CD4-positive, alpha-beta memory T cell (primary cell): ENCODE data around the gene DSPP. TPM values are rescaled to one million over a fixed set of nuclear protein-coding genes. Genes with fewer than 3 reads are reported as not detected.
"Not testable (repeated sequence)": the region's sequence is repeated elsewhere in the genome, so short reads cannot be mapped to it uniquely, and the experiment has no call there.

ENCODE experiments used
- CTCF ChIA-PET: fragments of 350-600 bp; sonication (Branson Sonifier 250); formaldehyde crosslinking; loops from one replicate; lab custom pipeline; 2021; ENCODE audit warnings: inconsistent platforms; ENCODE audit not compliant: partially characterized antibody; lab: Charles Lee
- POLR2A ChIA-PET: fragments of 350-600 bp; sonication (Branson Sonifier 250); formaldehyde crosslinking; loops from one replicate; lab custom pipeline; 2021; ENCODE audit not compliant: partially characterized antibody; lab: Charles Lee
- DNase-seq, 5 donors: peaks; one replicate each; pipeline versions ENCODE4 v3.0.0 to v3.0.0-alpha.2; 2020 to 2022; ENCODE audit warnings: mixed read lengths in 1 of 5
- H3K27ac ChIP-seq: one replicate; pipeline ENCODE4 v1.7.0; 2013; ENCODE audit warnings: low read depth, low read length
- H3K27me3 ChIP-seq: 2 replicates; pipeline ENCODE4 v1.7.0; 2013; ENCODE audit warnings: mild to moderate bottlenecking, low read length, moderate library complexity; ENCODE audit not compliant: insufficient read depth
- H3K36me3 ChIP-seq: 2 replicates; pipeline ENCODE4 v1.7.0; 2013; ENCODE audit warnings: mild to moderate bottlenecking, low read length, moderate library complexity; ENCODE audit not compliant: insufficient read depth
- H3K4me1 ChIP-seq: 2 replicates; pipeline ENCODE4 v1.7.0; 2013; ENCODE audit warnings: mild to moderate bottlenecking, low read length, moderate library complexity; ENCODE audit not compliant: insufficient read depth
- H3K4me3 ChIP-seq, 2 donors: one replicate each; pipeline ENCODE4 v1.7.0; 2013; ENCODE audit warnings: low read length in 2 of 2, mild to moderate bottlenecking in 1 of 2
- H3K9me3 ChIP-seq, 2 donors: one replicate each; pipeline ENCODE4 v1.7.0; 2013; ENCODE audit warnings: low read length in 2 of 2, control low read depth in 1 of 2; ENCODE audit not compliant: control insufficient read depth in 1 of 2
- H3K27ac Mint-ChIP-seq, 7 donors: one replicate each; pipeline ENCODE4 v1.8.0; 2020 to 2021; ENCODE audit warnings: mixed read lengths in 7 of 7, mild to moderate bottlenecking in 6 of 7, inconsistent platforms in 3 of 7, moderate library complexity in 3 of 7
- H3K27me3 Mint-ChIP-seq, 2 donors: one replicate each; pipeline ENCODE4 v1.8.0; 2020 to 2021; ENCODE audit warnings: mixed read lengths in 2 of 2
- H3K36me3 Mint-ChIP-seq, 2 donors: one replicate each; pipeline ENCODE4 v1.8.0; 2020 to 2021; ENCODE audit warnings: mixed read lengths in 2 of 2, inconsistent platforms in 1 of 2, mild to moderate bottlenecking in 1 of 2
- H3K4me1 Mint-ChIP-seq, 4 donors: one replicate each; pipeline ENCODE4 v1.8.0; 2020 to 2021; ENCODE audit warnings: mixed read lengths in 4 of 4, mild to moderate bottlenecking in 1 of 4
- H3K4me3 Mint-ChIP-seq, 8 donors: one replicate each; pipeline ENCODE4 v1.8.0; 2020 to 2021; ENCODE audit warnings: mixed read lengths in 8 of 8, mild to moderate bottlenecking in 7 of 8, moderate library complexity in 6 of 8, inconsistent platforms in 3 of 8
- H3K9me3 Mint-ChIP-seq, 8 donors: one replicate each; pipeline ENCODE4 v1.8.0; 2020 to 2021; ENCODE audit warnings: mixed read lengths in 8 of 8, mild to moderate bottlenecking in 5 of 8, inconsistent platforms in 3 of 8, moderate library complexity in 1 of 8
- intact Hi-C: fragments of 100-400 bp; cut with micrococcal nuclease; formaldehyde crosslinking; loops from one replicate; pipeline ENCODE4 v1.15.1; 2023
- polyA plus RNA-seq, 2 donors: library from polyadenylated mRNA; unstranded; fragments of 300-500 nt; fragmentation: Illumina TruSeq; gene quantifications; one replicate each; pipeline ENCODE4 v1.2.3, GENCODE V29; 2021
- total RNA-seq, 2 experiments: library from RNA; stranded (reverse); gene quantifications; one replicate each; pipeline ENCODE4 v1.2.3, GENCODE V29; 2021

Gene DSPP
- total and polyA plus RNA-seq, 4 experiments from 2014 or later: not detected

GRCh38 chr4:87574376-87574775, 34.0 kb upstream of the DSPP start:
- peaks cover 0 to 13% (median 0%) of the 10 kb centered on the region in 8 donors for H3K9me3 Mint-ChIP-seq
- H3K27ac Mint-ChIP-seq, H3K4me3 Mint-ChIP-seq, H3K27me3 Mint-ChIP-seq, H3K27me3 ChIP-seq, H3K36me3 ChIP-seq, CTCF ChIA-PET, H3K4me1 Mint-ChIP-seq, H3K36me3 Mint-ChIP-seq, intact Hi-C loops, H3K4me3 ChIP-seq, POLR2A ChIA-PET, H3K9me3 ChIP-seq, H3K27ac ChIP-seq, H3K4me1 ChIP-seq, DNase-seq: not testable (repeated sequence)

DNA sequence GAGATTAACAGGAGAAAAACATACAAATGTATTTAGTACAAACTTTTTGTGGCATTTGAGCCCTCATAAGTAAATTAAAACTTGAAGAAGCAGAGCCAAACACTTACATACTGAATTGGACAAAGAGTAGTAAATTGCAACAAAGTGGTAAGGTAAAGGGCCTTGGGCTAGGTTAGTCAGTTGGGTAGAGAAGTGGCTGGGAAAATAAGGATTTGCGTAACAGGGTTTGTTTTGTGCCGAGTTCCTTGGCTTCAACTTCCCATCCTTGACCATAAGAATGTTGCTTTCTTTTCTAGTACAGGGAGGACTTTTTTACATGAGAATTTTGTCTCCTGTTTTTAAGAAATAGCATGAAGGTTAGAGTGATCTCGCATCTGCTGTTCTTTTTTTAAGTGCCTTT, 33.3 kb upstream of the DSPP start:
- Mint-ChIP-seq H3K27me3 (peaks cover 5 to 8% of the 10 kb centered on the region in 2 donors), H3K4me1 (no peaks in the 10 kb centered on the region), H3K4me3 (no peak overlapping the region)

GRCh38 chr4:87575408-87575807, 32.9 kb upstream of the DSPP start:
- no peak overlapping the region for H3K27ac ChIP-seq
- no peaks in the 10 kb centered on the region for H3K36me3 ChIP-seq
- no peak overlapping the region for H3K4me3 ChIP-seq
- H3K4me1 Mint-ChIP-seq: no peaks in the 10 kb centered on the region
- DNase-seq: no peak
- peaks cover 1% of the 10 kb centered on the region for H3K27me3 ChIP-seq
- intact Hi-C loops: no loop called here
- no peak overlapping the region for H3K27ac Mint-ChIP-seq
- no peaks in the 10 kb centered on the region for H3K36me3 Mint-ChIP-seq
- peaks cover 5 to 8% of the 10 kb centered on the region in 2 donors for H3K27me3 Mint-ChIP-seq
- POLR2A ChIA-PET: no interaction called here
- CTCF ChIA-PET: no interaction called here
- no peaks in the 10 kb centered on the region for H3K9me3 ChIP-seq
- H3K4me3 Mint-ChIP-seq: no peak overlapping the region
- peaks cover 0 to 13% (median 0%) of the 10 kb centered on the region in 8 donors for H3K9me3 Mint-ChIP-seq
- no peaks in the 10 kb centered on the region for H3K4me1 ChIP-seq

More for the DNA sequence above, 33.3 kb upstream of the DSPP start:
- Histone ChIP-seq H3K27me3 (peaks cover 3% of the 10 kb centered on the region), H3K9me3 (no peaks in the 10 kb centered on the region), H3K36me3 (no peaks in the 10 kb centered on the region), H3K4me1 (no peaks in the 10 kb centered on the region), H3K4me3 (no peak overlapping the region), H3K27ac (no peak overlapping the region)
- POLR2A ChIA-PET: no interaction called here
- no peak overlapping the region for H3K27ac Mint-ChIP-seq
- intact Hi-C loops: no loop called here
- peaks cover 0 to 13% (median 0%) of the 10 kb centered on the region in 8 donors for H3K9me3 Mint-ChIP-seq
- no peak for DNase-seq
- no peaks in the 10 kb centered on the region for H3K36me3 Mint-ChIP-seq
- CTCF ChIA-PET: no interaction called here

- Histone ChIP-seq H3K27ac (no peak overlapping the region), H3K4me1 (no peaks in the 10 kb centered on the region), H3K4me3 (no peak overlapping the region), H3K27me3 (no peaks in the 10 kb centered on the region), H3K36me3 (no peaks in the 10 kb centered on the region), H3K9me3 (no peaks in the 10 kb centered on the region)
- Mint-ChIP-seq H3K27ac (no peak overlapping the region), H3K4me3 (no peak overlapping the region), H3K27me3 (peaks cover 5 to 8% of the 10 kb centered on the region in 2 donors), H3K36me3 (no peaks in the 10 kb centered on the region), H3K4me1 (no peaks in the 10 kb centered on the region), H3K9me3 (peaks cover 0 to 13% (median 0%) of the 10 kb centered on the region in 8 donors)
- intact Hi-C loops: no loop called here
- ChIA-PET POLR2A (no interaction called here), CTCF (no interaction called here)
- DNase-seq: no peak
These were observed 32.3 kb upstream of the DSPP start for GRCh38 chr4:87575983-87576382.

GRCh38 chr4:87579478-87579877, 28.9 kb upstream of the DSPP start:
- Histone ChIP-seq H3K4me1 (no peaks in the 10 kb centered on the region), H3K4me3 (no peak overlapping the region), H3K27ac (no peak overlapping the region), H3K9me3 (no peaks in the 10 kb centered on the region), H3K36me3 (no peaks in the 10 kb centered on the region), H3K27me3 (no peaks in the 10 kb centered on the region)
- Mint-ChIP-seq H3K36me3 (no peaks in the 10 kb centered on the region), H3K4me1 (no peaks in the 10 kb centered on the region), H3K4me3 (no peak overlapping the region), H3K27ac (no peak overlapping the region), H3K27me3 (peaks cover 3 to 5% of the 10 kb centered on the region in 2 donors), H3K9me3 (peaks cover 0 to 2% (median 0%) of the 10 kb centered on the region in 8 donors)
- no peak for DNase-seq
- POLR2A ChIA-PET: no interaction called here
- CTCF ChIA-PET: no interaction called here
- intact Hi-C loops: no loop called here

GRCh38 chr4:87580057-87580456, 28.3 kb upstream of the DSPP start:
- intact Hi-C loops: no loop called here
- Mint-ChIP-seq H3K4me3 (no peak overlapping the region), H3K27ac (no peak overlapping the region), H3K4me1 (no peaks in the 10 kb centered on the region), H3K9me3 (peaks cover 0 to 2% (median 0%) of the 10 kb centered on the region in 8 donors), H3K36me3 (no peaks in the 10 kb centered on the region), H3K27me3 (peaks cover 3 to 5% of the 10 kb centered on the region in 2 donors)
- H3K27me3 ChIP-seq: no peaks in the 10 kb centered on the region
- H3K9me3 ChIP-seq: no peaks in the 10 kb centered on the region
- ChIA-PET POLR2A (no interaction called here), CTCF (no interaction called here)
- no peak overlapping the region for H3K27ac ChIP-seq
- H3K4me1 ChIP-seq: no peaks in the 10 kb centered on the region
- DNase-seq: no peak
- H3K36me3 ChIP-seq: no peaks in the 10 kb centered on the region
- H3K4me3 ChIP-seq: no peak overlapping the region

- no peaks in the 10 kb centered on the region for H3K36me3 ChIP-seq
- Mint-ChIP-seq H3K27ac (peak overlapping the region in 1 of 7 donors; percentile 11), H3K36me3 (no peaks in the 10 kb centered on the region), H3K27me3 (peaks cover 3 to 6% of the 10 kb centered on the region in 2 donors), H3K4me1 (no peaks in the 10 kb centered on the region), H3K9me3 (peaks cover 0 to 3% (median 0%) of the 10 kb centered on the region in 8 donors), H3K4me3 (no peak overlapping the region)
- H3K9me3 ChIP-seq: no peaks in the 10 kb centered on the region
- ChIA-PET POLR2A (no interaction called here), CTCF (no interaction called here)
- H3K4me1 ChIP-seq: no peaks in the 10 kb centered on the region
- H3K27me3 ChIP-seq: no peaks in the 10 kb centered on the region
- DNase-seq: no peak
- intact Hi-C loops: no loop called here
- H3K4me3 ChIP-seq: no peak overlapping the region
- H3K27ac ChIP-seq: no peak overlapping the region
These were observed 24.0 kb upstream of the DSPP start for GRCh38 chr4:87584222-87584908.
